ENCODE results near the gene PPIAL4G.
"Not testable (repeated sequence)": the region's sequence is repeated elsewhere in the genome, so short reads cannot be mapped to it uniquely, and the experiment has no call there.

DNA sequence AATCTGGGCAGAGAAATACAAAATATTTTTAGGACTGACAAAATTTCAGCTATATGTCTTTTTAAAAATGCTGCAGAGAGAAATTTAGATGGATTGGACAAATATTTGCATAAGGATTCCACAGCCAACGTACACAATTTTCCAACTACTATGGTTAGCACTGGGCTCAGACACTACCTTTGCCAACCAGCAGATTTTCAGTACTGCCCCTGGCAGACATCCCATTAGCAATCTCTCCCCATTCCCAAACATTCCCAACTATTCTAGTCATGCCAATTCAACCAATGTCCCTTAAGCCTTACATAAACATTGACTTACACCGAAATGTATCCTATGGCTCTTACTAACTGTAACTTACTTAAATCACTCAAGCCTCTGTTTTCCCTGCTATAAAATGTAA, 30.3 kb downstream of the PPIAL4G start:
- TF ChIP-seq, protein P1, sequence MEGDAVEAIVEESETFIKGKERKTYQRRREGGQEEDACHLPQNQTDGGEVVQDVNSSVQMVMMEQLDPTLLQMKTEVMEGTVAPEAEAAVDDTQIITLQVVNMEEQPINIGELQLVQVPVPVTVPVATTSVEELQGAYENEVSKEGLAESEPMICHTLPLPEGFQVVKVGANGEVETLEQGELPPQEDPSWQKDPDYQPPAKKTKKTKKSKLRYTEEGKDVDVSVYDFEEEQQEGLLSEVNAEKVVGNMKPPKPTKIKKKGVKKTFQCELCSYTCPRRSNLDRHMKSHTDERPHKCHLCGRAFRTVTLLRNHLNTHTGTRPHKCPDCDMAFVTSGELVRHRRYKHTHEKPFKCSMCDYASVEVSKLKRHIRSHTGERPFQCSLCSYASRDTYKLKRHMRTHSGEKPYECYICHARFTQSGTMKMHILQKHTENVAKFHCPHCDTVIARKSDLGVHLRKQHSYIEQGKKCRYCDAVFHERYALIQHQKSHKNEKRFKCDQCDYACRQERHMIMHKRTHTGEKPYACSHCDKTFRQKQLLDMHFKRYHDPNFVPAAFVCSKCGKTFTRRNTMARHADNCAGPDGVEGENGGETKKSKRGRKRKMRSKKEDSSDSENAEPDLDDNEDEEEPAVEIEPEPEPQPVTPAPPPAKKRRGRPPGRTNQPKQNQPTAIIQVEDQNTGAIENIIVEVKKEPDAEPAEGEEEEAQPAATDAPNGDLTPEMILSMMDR (IDR thresholded peaks at IDR 0.05), result not testable (repeated sequence)
- not testable (repeated sequence) for TF ChIP-seq POLR2A (IDR thresholded peaks at IDR 0.05)

Measured in Peyer's patch (tissue), 4 donors.